GM19043 (cell line): ENCODE data around the gene MSN.
"Not testable (repeated sequence)": the region's sequence is repeated elsewhere in the genome, so short reads cannot be mapped to it uniquely, and the experiment has no call there.

Experiments used
- ATAC-seq: cut with Tn5 transposase; IDR thresholded peaks from one replicate; pipeline ENCODE4 v1.9.1; 2021; ENCODE audit warnings: low read depth; ENCODE audit not compliant: unreplicated experiment

Gene MSN

DNA sequence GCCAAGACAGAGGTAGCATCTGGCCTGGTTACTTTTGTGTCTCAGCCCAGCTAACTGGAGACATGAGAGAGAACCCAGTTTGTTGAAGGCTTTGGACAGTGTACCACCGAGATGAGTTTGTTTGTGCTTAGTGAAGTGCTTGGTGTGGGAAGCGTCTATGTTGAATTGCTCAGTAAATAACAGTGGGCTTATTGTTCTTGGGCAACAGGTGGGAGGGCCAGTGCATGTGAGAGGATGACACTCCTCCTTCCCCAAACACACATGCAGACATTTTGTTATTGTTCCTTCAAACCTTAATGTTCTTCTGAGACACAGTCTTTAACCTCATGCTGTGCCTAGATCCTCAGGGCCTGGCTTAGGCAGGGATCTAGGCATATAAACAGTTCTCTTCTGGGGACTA lies 39.7 kb downstream of the MSN start:
- ATAC-seq = no peak

DNA sequence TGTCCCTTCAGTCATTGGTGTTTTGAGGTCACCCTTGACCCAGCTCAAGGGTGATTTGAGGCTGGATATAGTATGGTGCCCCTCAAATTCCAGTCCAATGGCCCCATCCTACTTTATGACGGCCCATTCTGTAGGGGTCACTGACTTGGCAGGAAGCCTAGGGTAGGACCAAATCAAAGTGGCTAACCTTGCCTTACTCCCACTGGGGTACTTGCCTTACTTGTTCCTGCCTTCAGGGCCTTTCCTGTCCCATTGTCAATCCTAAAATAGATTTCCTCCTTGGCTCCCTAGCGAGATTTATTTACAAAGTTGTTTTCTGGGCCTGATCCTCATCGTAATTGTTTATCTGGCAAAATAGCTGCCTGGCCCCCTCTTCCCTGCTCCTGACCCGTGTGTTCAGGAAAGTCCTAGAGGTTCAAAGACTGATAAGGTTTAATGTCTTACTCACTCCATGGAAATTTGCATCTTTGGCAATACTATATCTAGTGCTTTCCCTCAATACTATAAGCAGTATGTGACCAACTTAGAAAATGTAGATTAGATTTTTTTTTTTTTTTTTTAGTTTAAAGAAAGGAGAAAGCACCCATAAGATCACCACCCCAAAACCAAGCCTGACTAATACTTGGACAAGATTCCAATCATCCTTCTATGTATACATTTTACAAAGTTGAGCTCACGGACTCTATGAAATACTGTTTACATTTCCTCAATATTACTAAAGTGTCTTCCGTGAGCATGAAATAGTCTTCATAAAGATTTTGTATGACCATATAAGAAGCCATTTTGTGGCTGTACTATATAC lies 44.8 kb downstream of the MSN start:
- no peak for ATAC-seq

DNA sequence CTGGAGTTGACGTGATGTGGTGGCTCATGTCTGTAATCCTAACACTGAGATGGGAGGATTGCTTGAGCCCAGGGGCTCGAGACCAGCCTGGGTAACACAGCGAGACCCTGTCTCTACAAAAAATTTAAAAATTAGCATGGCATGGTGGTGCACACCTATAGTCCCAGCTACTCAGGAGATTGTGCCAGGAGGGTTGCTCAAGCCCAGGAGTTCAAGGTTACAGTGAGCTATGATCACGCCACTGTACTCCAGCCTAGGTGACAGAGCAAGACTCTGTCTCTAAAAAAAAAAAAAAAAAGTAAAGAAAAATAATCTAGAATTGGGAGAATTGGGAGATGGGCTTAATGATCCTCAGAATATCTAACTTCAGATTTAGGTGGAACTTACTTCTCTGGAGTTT lies 51.1 kb downstream of the MSN start:
- no peak for ATAC-seq

DNA sequence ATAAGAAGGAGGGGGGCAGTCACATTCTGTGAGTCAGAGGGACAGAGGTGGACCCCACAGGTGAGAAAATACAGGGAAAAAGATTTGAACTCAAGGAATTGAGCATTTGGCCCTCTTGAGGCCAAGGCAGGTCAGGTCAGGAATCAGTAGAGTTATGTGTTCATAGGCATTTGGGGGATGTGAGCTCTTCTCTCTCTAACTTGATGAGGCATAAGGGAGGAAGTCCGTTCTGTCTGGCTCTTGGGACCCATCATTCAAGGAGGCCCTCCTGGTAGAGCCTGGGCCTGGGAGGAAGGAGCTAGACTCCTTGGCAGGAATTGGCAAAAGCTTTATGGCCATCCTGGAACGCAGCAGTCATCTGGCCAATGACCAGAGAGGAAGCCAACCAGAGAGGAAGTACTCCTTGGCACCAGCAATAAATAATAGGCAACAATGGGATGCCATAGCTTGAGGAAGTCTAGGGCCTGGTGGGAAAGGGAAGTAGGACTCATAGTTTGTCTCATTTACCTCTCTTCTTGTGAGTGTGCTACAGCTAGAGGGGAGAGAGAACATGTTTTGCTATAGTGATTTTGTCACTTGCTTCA lies 53.0 kb downstream of the MSN start:
- no peak for ATAC-seq

DNA sequence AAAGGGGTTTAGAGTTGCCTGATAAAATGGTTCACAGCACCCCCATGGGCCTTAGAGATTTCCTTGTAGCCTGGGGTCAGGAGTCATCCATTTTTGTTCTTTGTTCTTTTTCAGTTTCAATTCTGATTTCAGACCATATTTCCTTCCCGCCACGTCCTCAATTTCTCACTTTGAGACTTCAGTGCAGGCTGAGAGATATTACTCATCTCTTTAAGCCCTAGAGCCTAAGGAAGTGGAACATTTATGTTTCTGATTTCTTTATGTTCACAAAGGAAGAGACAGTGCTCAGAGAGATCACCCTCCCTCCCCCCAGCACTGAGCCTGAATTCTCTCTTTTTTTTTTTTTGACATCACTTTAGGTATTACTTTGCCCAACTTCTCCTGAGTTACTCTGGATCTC lies 56.3 kb downstream of the MSN start:
- peak; percentile 70 for ATAC-seq

DNA sequence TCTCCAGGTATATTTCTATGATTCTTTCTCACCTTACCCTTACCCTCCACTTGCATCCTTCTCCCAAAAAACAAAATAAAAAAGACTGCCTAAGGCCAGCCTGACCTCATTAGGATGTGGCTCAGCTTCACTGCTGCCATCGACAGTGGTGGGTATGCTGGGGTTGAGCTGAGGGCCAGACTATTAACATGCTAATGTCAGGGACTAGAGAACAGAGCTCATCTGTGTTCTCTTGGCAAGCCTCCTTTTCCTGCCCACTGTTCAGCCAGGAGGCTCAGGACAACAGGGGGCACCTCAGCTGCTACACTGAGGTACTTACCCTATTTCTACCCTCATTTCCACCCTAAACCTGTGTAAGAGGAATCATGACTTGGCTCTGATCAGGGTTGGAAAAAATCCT lies 59.3 kb downstream of the MSN start:
- no peak for ATAC-seq

DNA sequence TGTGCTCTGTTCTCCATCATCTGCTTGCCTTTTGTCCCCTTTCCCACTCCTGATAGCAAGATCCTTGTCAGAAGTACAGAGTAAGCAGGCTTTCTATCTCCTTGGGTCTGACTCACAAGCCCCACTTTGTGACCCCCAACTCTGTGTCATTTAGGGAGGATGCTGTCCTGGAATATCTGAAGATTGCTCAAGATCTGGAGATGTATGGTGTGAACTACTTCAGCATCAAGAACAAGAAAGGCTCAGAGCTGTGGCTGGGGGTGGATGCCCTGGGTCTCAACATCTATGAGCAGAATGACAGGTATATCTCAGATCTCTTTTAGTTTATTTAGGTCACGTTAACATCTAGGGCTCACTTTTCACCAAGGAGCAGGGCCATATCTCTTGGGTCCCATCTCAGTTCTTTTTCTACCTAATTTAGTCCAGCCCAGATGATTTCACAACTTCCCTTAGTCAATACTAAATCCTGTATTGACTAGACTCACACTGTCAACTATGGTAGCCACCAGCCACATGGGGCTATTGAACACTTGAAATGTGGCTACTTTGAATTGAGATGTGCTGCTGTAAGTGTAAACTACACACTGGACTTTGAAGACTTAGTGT lies 64.3 kb downstream of the MSN start:
- no peak for ATAC-seq

DNA sequence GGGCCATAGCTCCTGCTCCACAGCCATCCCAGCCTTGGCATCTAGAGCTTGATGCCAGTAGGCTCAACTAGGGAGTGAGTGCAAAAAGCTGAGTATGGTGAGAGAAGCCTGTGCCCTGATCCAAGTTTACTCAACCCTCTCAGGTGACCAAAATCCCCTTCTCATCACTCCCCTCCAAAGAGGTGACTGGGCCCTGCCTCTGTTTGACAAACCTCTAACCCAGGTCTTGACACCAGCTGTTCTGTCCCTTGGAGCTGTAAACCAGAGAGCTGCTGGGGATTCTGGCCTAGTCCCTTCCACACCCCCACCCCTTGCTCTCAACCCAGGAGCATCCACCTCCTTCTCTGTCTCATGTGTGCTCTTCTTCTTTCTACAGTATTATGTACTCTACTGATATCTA lies 73.5 kb downstream of the MSN start:
- ATAC-seq = no peak

DNA sequence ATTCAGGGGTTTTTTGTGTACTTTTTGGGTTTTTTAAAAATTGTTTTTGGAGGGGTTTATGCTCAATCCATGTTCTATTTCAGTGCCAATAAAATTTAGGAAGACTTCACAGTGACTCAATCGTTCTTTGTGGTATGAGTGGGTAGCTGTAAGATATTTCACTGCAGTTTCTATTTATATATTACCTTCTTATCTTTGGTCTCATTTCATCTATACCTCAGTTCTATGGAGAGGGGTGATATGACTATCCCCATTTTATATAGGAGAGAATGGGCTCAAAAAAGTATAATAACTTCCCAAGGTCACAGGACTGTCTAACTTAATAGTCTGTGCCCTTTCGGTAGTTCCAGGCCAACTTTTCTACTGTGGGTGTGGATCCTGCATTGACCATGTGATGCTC lies 74.4 kb downstream of the MSN start:
- no peak for ATAC-seq

DNA sequence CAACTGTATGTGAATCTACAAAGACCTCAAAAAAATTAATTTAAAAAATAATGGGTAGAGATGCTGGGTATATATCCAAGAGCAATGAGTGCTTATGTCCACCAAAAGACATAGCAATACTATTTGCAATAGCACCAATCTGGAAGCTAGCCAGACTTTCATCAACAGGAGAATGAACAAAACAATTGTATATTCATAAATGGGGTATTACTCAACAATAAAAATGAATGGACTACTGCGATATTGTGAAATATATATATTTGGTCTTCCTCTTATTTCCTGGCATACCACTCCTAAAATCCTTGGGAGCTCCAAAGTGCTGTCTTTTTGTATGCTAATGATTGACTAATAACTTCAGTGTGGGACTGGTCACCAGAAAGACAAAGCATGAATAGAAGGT lies 77.5 kb downstream of the MSN start:
- ATAC-seq = no peak

DNA sequence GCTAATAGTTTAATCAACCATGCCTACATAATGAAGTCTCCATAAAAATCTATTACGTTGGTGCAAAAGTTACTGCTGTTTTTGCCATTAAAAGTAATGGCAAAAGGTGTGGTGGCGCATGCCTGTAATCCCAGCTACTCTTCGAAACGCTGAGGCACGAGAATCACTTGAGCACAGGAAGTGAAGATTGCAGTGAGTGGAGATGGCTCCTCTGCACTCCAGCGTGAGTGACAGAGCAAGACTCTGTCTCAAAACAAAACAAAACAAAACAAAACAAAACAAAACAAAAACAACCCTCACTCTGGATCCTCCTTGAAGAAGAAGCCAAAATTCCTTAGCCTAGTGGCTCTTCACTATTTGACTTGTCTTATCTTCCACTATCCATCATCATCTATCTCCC lies 78.0 kb downstream of the MSN start:
- no peak for ATAC-seq

DNA sequence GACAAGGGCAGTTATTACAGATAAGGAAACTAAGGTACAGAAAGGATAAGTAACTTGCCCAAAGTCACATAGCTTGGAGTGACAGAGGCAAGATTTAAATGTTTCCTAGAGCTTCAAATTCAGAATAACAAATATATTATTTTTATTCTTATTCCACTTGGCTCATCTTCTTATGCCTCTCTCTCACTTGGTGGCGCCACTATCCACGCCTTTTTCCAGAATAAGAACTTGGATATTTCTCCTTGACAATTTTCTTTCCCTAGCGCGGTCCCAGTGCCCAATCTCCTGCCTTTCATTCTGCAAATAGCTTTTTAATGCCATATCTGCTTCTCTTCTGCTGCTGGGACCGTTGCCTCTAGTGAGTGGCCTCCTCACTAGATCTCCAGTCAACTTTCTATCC lies 78.5 kb downstream of the MSN start:
- ATAC-seq = no peak

DNA sequence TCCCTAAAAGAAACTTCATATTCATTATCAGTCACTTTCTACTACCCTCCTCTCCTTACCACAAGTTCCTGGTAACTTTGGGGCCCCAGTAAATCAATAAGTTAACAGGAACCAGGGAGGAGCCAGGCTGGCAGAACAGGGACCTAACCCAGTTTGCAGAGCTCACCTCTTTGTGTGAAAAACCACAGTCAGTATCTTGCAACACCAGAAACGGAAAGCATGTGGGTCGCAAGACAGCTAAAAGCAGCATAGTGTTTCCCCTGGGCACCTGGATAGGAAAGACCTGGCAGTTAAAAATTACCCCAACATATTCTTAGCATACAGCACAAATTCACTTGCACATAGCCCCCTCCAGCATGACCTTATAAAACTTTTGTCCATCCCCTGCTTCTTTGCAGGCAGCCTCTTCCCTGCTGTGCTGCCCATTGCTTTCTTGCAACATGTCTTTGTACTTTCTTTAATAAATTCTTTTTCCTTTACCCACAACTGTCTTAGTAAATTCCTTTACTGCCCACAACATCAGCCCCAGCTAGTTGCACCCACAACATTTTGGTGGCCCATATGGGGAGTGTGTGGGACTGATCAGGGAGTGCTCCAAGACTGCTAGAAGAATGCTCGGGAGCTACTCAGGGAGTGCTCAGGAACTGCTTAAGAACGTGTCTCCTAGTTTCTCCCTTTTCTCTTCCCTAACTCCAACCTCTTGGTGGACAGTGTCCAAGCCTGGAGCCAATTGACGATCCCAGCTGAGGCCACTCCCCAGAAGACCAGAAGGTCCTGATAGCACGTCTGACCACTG lies 83.4 kb downstream of the MSN start:
- peak; percentile 90 for ATAC-seq

DNA sequence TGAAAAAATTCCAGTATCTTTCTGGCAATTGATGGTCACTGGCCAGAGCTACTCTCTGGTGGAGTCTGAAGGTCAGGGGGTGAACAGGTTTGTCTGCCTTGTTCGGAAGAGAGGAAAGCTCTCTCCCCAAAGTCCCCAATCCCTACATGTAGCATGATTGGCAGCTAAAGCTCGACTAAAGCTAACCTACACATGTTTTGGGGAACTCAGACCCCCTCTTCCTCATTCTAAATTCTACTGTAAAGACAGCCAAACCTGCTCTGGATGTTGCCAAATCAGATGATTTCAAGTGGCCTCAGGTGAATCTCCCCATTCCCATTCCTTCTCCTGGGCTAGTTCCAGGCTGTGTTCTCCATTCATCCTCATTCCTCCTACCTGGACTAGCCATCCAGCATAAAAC lies 84.1 kb downstream of the MSN start:
- ATAC-seq = no peak

DNA sequence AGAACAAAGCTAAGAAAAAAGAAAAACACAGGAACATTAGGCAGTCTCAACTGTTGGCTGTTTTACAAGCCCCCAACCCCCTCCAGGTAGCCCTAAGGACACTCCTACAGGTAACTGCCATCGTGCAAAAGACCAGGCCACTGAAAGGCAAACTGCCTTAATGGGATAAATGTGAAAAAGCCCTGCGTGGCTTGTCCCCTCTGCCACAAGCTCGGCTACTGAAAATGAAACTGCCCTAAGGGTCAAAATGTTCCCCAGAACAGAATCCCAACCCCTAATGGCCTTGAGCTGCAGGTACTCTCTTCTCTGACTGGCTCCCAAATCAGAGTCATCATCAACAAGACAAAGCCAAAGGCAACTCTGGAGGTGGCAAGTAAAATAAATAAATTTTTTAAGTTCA lies 84.8 kb downstream of the MSN start:
- ATAC-seq = no peak

DNA sequence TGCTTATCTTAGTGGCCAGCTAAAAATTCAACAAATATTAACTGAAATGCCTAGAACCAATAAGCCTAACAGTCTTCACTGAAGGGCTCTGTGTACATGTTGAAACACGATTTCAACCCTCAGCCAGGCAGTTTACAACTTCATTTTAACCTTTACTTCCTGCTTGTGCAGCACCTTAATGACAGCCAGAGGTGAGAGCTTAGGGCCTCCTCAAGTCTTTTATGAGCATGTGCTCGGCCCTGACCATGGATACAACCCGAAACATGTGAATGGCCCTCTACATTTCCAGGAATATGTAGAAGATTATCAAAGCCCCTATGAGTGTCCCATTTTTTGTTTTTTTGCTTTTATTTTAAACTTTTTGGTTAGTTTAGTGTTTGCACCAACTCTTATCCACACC lies 88.3 kb downstream of the MSN start:
- ATAC-seq = no peak

DNA sequence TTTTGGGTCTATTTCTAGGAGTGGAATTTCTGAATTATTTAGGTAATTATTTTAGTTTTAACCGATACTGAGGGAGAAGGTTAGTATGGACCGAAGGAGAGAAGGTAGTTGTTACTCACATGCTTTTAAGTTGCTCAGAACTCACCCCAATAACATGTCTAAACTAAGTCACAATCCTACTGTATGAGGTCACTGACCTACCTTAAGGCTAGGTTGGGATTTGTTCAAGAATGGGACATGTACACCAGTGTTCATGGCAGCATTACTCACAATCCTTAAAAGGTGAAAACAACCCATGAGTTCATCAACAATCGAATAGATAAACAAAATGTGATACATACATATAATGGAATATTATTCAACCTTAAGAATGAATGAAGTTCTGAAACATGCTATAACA lies 90.5 kb downstream of the MSN start:
- no peak for ATAC-seq

DNA sequence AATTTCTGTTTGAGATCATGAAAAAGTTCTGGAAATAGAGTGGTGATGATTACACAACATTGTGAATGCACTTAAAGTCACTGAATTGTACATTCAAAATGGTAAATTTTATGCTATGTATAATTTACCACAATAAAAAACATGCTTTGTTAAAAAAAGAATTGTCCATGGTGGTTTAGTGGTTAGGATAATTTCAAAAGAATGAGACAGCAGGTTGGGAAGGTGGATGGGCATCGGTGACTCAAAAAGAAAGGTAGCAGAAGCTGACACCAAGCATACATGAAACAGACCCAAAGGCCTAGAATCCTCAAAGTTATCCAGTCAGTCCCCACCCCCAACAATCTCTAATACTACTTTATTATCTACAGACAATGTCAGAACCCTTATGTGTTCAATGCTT lies 91.1 kb downstream of the MSN start:
- no peak for ATAC-seq

DNA sequence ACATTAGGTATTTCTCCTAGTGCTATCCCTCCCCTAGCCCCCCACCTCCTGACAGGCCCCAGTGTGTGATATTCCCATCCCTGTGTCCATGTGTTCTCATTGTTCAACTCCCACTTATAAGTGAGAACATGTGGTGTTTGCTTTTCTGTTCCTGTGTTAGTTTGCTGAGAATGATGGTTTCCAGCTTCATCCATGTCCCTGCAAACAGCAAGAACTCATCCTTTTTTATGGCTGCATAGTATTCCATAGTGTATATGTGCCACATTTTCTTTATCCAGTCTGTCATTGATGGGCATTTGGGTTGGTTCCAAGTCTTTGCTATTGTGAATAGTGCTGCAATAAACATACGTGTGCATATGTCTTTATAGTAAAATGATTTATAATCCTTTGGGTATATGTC lies 92.1 kb downstream of the MSN start:
- ATAC-seq = not testable (repeated sequence)

DNA sequence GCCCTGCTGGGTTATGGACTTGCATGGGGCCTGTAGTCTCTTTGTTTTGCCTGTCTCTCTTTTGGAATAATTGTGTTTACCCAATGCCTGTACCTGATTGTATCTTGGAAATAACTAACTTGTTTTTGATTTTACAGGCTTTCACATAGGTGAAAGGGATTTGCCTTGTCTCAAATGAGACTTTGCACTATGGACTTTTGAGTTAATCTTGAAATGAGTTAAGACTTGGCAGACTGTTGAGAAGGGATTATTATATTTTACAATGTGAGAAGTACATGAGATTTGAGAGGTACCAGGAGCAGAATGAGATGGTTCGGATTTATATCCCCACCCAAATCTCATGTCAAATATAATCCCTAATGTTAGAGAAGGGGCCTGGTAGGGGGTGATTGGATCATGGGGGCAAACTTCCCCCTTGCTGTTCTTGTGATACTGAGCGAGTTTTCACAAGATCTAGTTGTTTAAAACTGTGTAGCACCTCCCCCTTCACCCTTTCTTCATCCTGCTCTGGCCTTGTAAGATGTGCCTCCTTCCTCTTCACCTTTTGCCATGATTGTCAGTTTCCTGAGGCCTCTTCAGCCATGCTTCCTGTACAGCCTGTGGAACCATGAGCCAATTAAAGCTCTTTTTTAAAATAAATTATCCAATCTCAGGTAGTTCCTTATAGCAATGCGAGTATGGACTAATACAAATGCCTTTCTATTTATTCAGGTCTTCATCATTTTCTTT lies 102.3 kb downstream of the MSN start:
- no peak for ATAC-seq

DNA sequence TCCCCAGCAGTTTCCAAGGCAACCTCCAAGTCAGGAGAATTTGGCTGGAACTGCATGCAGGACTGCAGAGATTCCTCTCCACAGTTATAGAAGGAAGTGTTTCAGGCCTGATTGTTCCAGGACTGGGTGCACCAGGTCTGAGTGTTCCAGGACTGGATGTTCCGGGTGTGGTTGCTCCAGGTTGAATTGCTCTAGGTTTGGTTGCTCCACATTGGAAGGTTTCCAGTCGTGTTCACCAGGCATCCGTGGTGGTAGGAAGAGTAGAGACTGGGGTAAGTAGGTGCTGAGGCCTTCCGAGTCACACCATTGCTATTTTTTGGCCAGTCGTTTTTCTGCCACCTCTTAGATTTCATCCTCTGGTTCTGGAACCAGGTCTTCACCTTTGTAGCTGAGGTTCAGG lies 105.4 kb downstream of the MSN start:
- no peak for ATAC-seq
